HUES48 (cell line): ENCODE results near the gene GRIN2C.
"Not testable (repeated sequence)": the region's sequence is repeated elsewhere in the genome, so short reads cannot be mapped to it uniquely, and the experiment has no call there.

Experiments
- H3K27ac ChIP-seq: one replicate; pipeline ENCODE4 v1.7.0; 2013; ENCODE audit warnings: low read depth, low read length, inconsistent platforms
- H3K27me3 ChIP-seq: 2 replicates; pipeline ENCODE4 v1.6.1; 2013; ENCODE audit warnings: mild to moderate bottlenecking, low read length; ENCODE audit not compliant: control insufficient read depth, insufficient read depth
- H3K36me3 ChIP-seq: 2 replicates; pipeline ENCODE4 v1.6.1; 2013; ENCODE audit warnings: low read length; ENCODE audit not compliant: control insufficient read depth, insufficient read depth
- H3K4me1 ChIP-seq: 2 replicates; pipeline ENCODE4 v1.6.1; 2013; ENCODE audit warnings: mild to moderate bottlenecking, low read length; ENCODE audit not compliant: control insufficient read depth, insufficient read depth
- H3K4me3 ChIP-seq: 2 replicates; pipeline ENCODE4 v1.5.1; 2013; ENCODE audit warnings: mild to moderate bottlenecking, low read depth, low read length
- H3K9ac ChIP-seq: 2 replicates; pipeline ENCODE4 v1.6.1; 2013; ENCODE audit warnings: mild to moderate bottlenecking, low read depth, low read length, moderate library complexity
- H3K9me3 ChIP-seq: 2 replicates; pipeline ENCODE4 v1.6.1; 2013; ENCODE audit warnings: low read length; ENCODE audit not compliant: control insufficient read depth, insufficient read depth

GRIN2C gene

GRCh38 chr17:74859459-74860228 lies at the start of gene GRIN2C:
TSS of gene GRIN2C (minus strand) at chr17:74859885. CDS start at chr17:74855092, 4,793 bp downstream.
- peak within 1 kb of the TSS; percentile 50 for H3K4me3 ChIP-seq
- no peaks in the 10 kb centered on the region for H3K9me3 ChIP-seq
- peaks cover 8% of the 10 kb centered on the region for H3K36me3 ChIP-seq
- peaks cover 72% of the 10 kb centered on the region for H3K27me3 ChIP-seq
- no peak within 1 kb of the TSS for H3K27ac ChIP-seq
- H3K9ac ChIP-seq = no peak within 1 kb of the TSS
- peaks cover 5% of the 10 kb centered on the region; the same call in 1 of the 2 replicates for H3K4me1 ChIP-seq

- H3K27ac ChIP-seq, H3K4me3 ChIP-seq, H3K9me3 ChIP-seq, H3K9ac ChIP-seq, H3K27me3 ChIP-seq, H3K36me3 ChIP-seq: not testable (repeated sequence)
- H3K4me1 ChIP-seq = peaks cover 23% of the 10 kb centered on the region
These were observed 49.4 kb upstream of the GRIN2C start for GRCh38 chr17:74909097-74909496.

GRCh38 chr17:74907012-74907411 lies 47.3 kb upstream of the GRIN2C start:
- Histone ChIP-seq H3K36me3 (no peaks in the 10 kb centered on the region), H3K27me3 (no peaks in the 10 kb centered on the region)

GRCh38 chr17:74906214-74906793 lies 46.6 kb upstream of the GRIN2C start:
- not testable (repeated sequence) for H3K4me3 ChIP-seq, H3K27ac ChIP-seq, H3K27me3 ChIP-seq, H3K9me3 ChIP-seq, H3K36me3 ChIP-seq, H3K9ac ChIP-seq
- peaks cover 23% of the 10 kb centered on the region for H3K4me1 ChIP-seq

More at GRCh38 chr17:74907012-74907411, 47.3 kb upstream of the GRIN2C start:
- H3K9ac ChIP-seq = no peak overlapping the region
- no peak overlapping the region for H3K4me3 ChIP-seq
- no peak overlapping the region for H3K27ac ChIP-seq
- peaks cover 23% of the 10 kb centered on the region for H3K4me1 ChIP-seq
- no peaks in the 10 kb centered on the region for H3K9me3 ChIP-seq

GRCh38 chr17:74904687-74905409 lies 45.2 kb upstream of the GRIN2C start:
- Histone ChIP-seq H3K9ac (no peak overlapping the region), H3K9me3 (no peaks in the 10 kb centered on the region), H3K4me1 (peaks cover 13% of the 10 kb centered on the region), H3K27ac (no peak overlapping the region), H3K36me3 (no peaks in the 10 kb centered on the region), H3K27me3 (0 out of 2 replicates have a peak, but pooled peaks cover 5% of the 10 kb centered on the region), H3K4me3 (no peak overlapping the region)

GRCh38 chr17:74903671-74904070 lies 44.0 kb upstream of the GRIN2C start:
- Histone ChIP-seq H3K27me3 (0 out of 2 replicates have a peak, but pooled peaks cover 5% of the 10 kb centered on the region), H3K9ac (no peak overlapping the region)

GRCh38 chr17:74903034-74903433 lies 43.3 kb upstream of the GRIN2C start:
- Histone ChIP-seq H3K9ac (no peak overlapping the region), H3K36me3 (no peaks in the 10 kb centered on the region), H3K27ac (no peak overlapping the region), H3K9me3 (no peaks in the 10 kb centered on the region), H3K4me3 (no peak overlapping the region), H3K27me3 (0 out of 2 replicates have a peak, but pooled peaks cover 5% of the 10 kb centered on the region), H3K4me1 (no peaks in the 10 kb centered on the region)

More at GRCh38 chr17:74903671-74904070, 44.0 kb upstream of the GRIN2C start:
- Histone ChIP-seq H3K36me3 (no peaks in the 10 kb centered on the region), H3K9me3 (no peaks in the 10 kb centered on the region), H3K27ac (no peak overlapping the region), H3K4me3 (no peak overlapping the region), H3K4me1 (peaks cover 1% of the 10 kb centered on the region)

- Histone ChIP-seq H3K27ac (no peak overlapping the region), H3K9ac (no peak overlapping the region), H3K4me3 (no peak overlapping the region), H3K4me1 (no peaks in the 10 kb centered on the region), H3K9me3 (no peaks in the 10 kb centered on the region), H3K36me3 (no peaks in the 10 kb centered on the region), H3K27me3 (peaks cover 8% of the 10 kb centered on the region; the same call in 1 of the 2 replicates)
These were observed 41.9 kb upstream of the GRIN2C start for GRCh38 chr17:74901353-74902135.

- Histone ChIP-seq H3K27ac (no peak overlapping the region), H3K9me3 (no peaks in the 10 kb centered on the region), H3K36me3 (no peaks in the 10 kb centered on the region), H3K4me1 (no peaks in the 10 kb centered on the region), H3K9ac (no peak overlapping the region), H3K27me3 (peaks cover 18% of the 10 kb centered on the region), H3K4me3 (no peak overlapping the region)
These were observed 40.5 kb upstream of the GRIN2C start for GRCh38 chr17:74900208-74900607.

- H3K4me3 ChIP-seq = no peak overlapping the region
- H3K9me3 ChIP-seq = no peaks in the 10 kb centered on the region
- H3K27ac ChIP-seq = no peak overlapping the region
- H3K9ac ChIP-seq = no peak overlapping the region
- H3K4me1 ChIP-seq = no peaks in the 10 kb centered on the region
- H3K36me3 ChIP-seq = no peaks in the 10 kb centered on the region
- peaks cover 36% of the 10 kb centered on the region for H3K27me3 ChIP-seq
These were observed 38.8 kb upstream of the GRIN2C start for GRCh38 chr17:74898376-74898946.
